LHCN-M2 (cell line): ENCODE measurements around the gene VAMP8. TPM values are rescaled to one million over a fixed set of nuclear protein-coding genes. Genes with fewer than 3 reads are reported as not detected.
A peak's percentile ranks its signal among the peaks of the same experiment; 100 is the strongest.
"Not testable (repeated sequence)": the region's sequence is repeated elsewhere in the genome, so short reads cannot be mapped to it uniquely, and the experiment has no call there.

Experiments used
- DNase-seq: peaks from one replicate; pipeline ENCODE4 v3.0.0-alpha.2; 2012; ENCODE audit warnings: low read depth
- total RNA-seq: library from RNA; depleted of rRNA; stranded (reverse); fragments of >200 nt; gene quantifications from 2 replicates; pipeline ENCODE4 v1.2.3, GENCODE V29; 2014

The VAMP8 gene
- total RNA-seq, 1 experiment from 2014 or later: 21.2 TPM

GRCh38 chr2:85579266-85579935, 2.0 kb downstream of the VAMP8 start:
- no peak for DNase-seq

- no peak for DNase-seq
These were observed 2.8 kb downstream of the VAMP8 start for GRCh38 chr2:85580206-85580605.

GRCh38 chr2:85582492-85582891, 5.1 kb downstream of the VAMP8 start:
- DNase-seq: no peak

GRCh38 chr2:85583667-85584353, 6.4 kb downstream of the VAMP8 start:
- DNase-seq: no peak

GRCh38 chr2:85584354-85584856, 7.0 kb downstream of the VAMP8 start, which contains the start of gene VAMP5:
TSS of gene VAMP5 (plus strand) at chr2:85584431. CDS start at chr2:85584491, 60 bp downstream.
- DNase-seq: peak; percentile 40

GRCh38 chr2:85584857-85585780, 7.7 kb downstream of the VAMP8 start:
- DNase-seq: peak; percentile 99

- DNase-seq: peak; percentile 73
These were observed 8.4 kb downstream of the VAMP8 start for GRCh38 chr2:85585781-85586105.

- no peak for DNase-seq
These were observed 10.8 kb downstream of the VAMP8 start for GRCh38 chr2:85588236-85588635.

GRCh38 chr2:85588645-85589044, 11.3 kb downstream of the VAMP8 start:
- no peak for DNase-seq

- DNase-seq: no peak
These were observed 11.8 kb downstream of the VAMP8 start for GRCh38 chr2:85589181-85589580.

- DNase-seq: peak; percentile 100
These were observed 12.8 kb downstream of the VAMP8 start for GRCh38 chr2:85589982-85590791.

- no peak for DNase-seq
These were observed 13.6 kb downstream of the VAMP8 start for GRCh38 chr2:85590950-85591349.

GRCh38 chr2:85591563-85591962, 14.2 kb downstream of the VAMP8 start:
- no peak for DNase-seq

GRCh38 chr2:85592299-85592698, 14.9 kb downstream of the VAMP8 start:
- not testable (repeated sequence) for DNase-seq

- no peak for DNase-seq
These were observed 15.6 kb downstream of the VAMP8 start for GRCh38 chr2:85593023-85593422.

GRCh38 chr2:85594715-85595300, 17.4 kb downstream of the VAMP8 start:
- no peak for DNase-seq

GRCh38 chr2:85595301-85596025, 18.1 kb downstream of the VAMP8 start, which contains the start of gene RNF181:
TSS of gene RNF181 (plus strand) at chr2:85595745. CDS start at chr2:85595764, 19 bp downstream.
- peak; percentile 98 for DNase-seq

GRCh38 chr2:85596026-85596333, 18.6 kb downstream of the VAMP8 start:
- DNase-seq: no peak

GRCh38 chr2:85596486-85597143, 19.2 kb downstream of the VAMP8 start:
- no peak for DNase-seq

- no peak for DNase-seq
These were observed 19.9 kb downstream of the VAMP8 start for GRCh38 chr2:85597241-85597640.
